ENCODE results near the gene CPA5. TPM values are rescaled to one million over a fixed set of nuclear protein-coding genes. Genes with fewer than 3 reads are reported as not detected.

Gene CPA5
- total RNA-seq, 1 experiment from 2014 or later, result not detected

GRCh38 chr7:130384371-130384801 lies 39.8 kb downstream of the CPA5 start:
- Histone ChIP-seq H3K4ac (ENCODE audit: low read depth, low read length) (no peak overlapping the region), H2BK120ac (ENCODE audit: low read depth, low read length, poor library complexity, severe bottlenecking) (no peak overlapping the region), H2AK5ac (ENCODE audit: insufficient read length, low read length) (no peak overlapping the region), H4K20me1 (ENCODE audit: control insufficient read depth, insufficient read depth, insufficient read length) (no peaks in the 10 kb centered on the region), H3K9ac (ENCODE audit: extremely low read depth, insufficient read length, low read length) (no peak overlapping the region), H3K23ac (ENCODE audit: insufficient read length, low read depth, low read length) (no peak overlapping the region), H3K14ac (ENCODE audit: insufficient read depth, low read length) (no peak overlapping the region), H3K27ac (ENCODE audit: insufficient read length, low read depth, low read length) (no peak overlapping the region), H3K4me2 (ENCODE audit: insufficient read depth, insufficient read length, low read length) (no peak overlapping the region), H2AFZ (ENCODE audit: low read length) (no peak overlapping the region), H2BK15ac (ENCODE audit: low read depth, low read length) (no peak overlapping the region), H3K18ac (ENCODE audit: insufficient read length, low read depth, low read length) (no peak overlapping the region), H3K56ac (ENCODE audit: insufficient read length, low read depth, low read length) (no peak overlapping the region), H3K79me1 (ENCODE audit: insufficient read depth, low read depth, low read length, poor library complexity, severe bottlenecking) (no peaks in the 10 kb centered on the region), H2BK12ac (ENCODE audit: insufficient read length, low read depth, low read length) (no peak overlapping the region), H2BK5ac (ENCODE audit: insufficient read length, low read length) (no peak overlapping the region), H4K8ac (replicated peaks; ENCODE audit: insufficient read length, low read depth, low read length) (no peak overlapping the region), H4K91ac (ENCODE audit: insufficient read length, low read depth, low read length) (no peak overlapping the region), H3K23me2 (ENCODE audit: insufficient read length, low read depth, low read length, poor library complexity, severe bottlenecking) (no peaks in the 10 kb centered on the region), H3K79me2 (ENCODE audit: insufficient read depth, low read length) (no peaks in the 10 kb centered on the region), H3K27me3 (ENCODE audit: insufficient read depth, low read length) (no peaks in the 10 kb centered on the region), H4K5ac (ENCODE audit: insufficient read length, low read depth, low read length) (no peak overlapping the region), H3T11ph (ENCODE audit: low read length) (no peak overlapping the region), H3K9me3 (ENCODE audit: control insufficient read depth, low read depth, low read length) (no peaks in the 10 kb centered on the region), H3K4me1 (ENCODE audit: insufficient read depth, low read length) (no peaks in the 10 kb centered on the region), H2BK20ac (ENCODE audit: low read depth, low read length, poor library complexity, severe bottlenecking) (no peak overlapping the region)
- no peak overlapping the region for H3K27ac Mint-ChIP-seq
- H3K9me3 Mint-ChIP-seq, result peaks cover 0 to 6% of the 10 kb centered on the region in 2 experiments; a peak in 3 of 5 replicates
- H3K4me3 Mint-ChIP-seq, result no peak overlapping the region
- H3K36me3 Mint-ChIP-seq (ENCODE audit: insufficient read depth in 1 of 3, low read depth in 3 of 3), result peaks cover 2 to 4% (median 2%) of the 10 kb centered on the region in 3 experiments; a peak in 4 of 7 replicates
- H3K27me3 Mint-ChIP-seq (ENCODE audit: low read depth), result peaks cover 6% of the 10 kb centered on the region
- no peak for DNase-seq
- TF ChIP-seq, protein P1, sequence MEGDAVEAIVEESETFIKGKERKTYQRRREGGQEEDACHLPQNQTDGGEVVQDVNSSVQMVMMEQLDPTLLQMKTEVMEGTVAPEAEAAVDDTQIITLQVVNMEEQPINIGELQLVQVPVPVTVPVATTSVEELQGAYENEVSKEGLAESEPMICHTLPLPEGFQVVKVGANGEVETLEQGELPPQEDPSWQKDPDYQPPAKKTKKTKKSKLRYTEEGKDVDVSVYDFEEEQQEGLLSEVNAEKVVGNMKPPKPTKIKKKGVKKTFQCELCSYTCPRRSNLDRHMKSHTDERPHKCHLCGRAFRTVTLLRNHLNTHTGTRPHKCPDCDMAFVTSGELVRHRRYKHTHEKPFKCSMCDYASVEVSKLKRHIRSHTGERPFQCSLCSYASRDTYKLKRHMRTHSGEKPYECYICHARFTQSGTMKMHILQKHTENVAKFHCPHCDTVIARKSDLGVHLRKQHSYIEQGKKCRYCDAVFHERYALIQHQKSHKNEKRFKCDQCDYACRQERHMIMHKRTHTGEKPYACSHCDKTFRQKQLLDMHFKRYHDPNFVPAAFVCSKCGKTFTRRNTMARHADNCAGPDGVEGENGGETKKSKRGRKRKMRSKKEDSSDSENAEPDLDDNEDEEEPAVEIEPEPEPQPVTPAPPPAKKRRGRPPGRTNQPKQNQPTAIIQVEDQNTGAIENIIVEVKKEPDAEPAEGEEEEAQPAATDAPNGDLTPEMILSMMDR (conservative IDR thresholded peaks at IDR 0.05), result no peak
- peaks cover 4 to 10% of the 10 kb centered on the region in 2 experiments; a peak in 3 of 4 replicates for H3K4me1 Mint-ChIP-seq
- no CpG with 5 or more reads among the region's 10 CpGs for WGBS (ENCODE audit: extremely low coverage, insufficient read length, low lambda C conversion rate)
